GM19099 (cell line): Measurements from ENCODE around the gene SCNN1B.

Source experiments
- POLR2A ChIP-seq: IDR thresholded peaks from 3 replicates; pipeline ENCODE4 v1.6.1; 2011; ENCODE audit warnings: low read depth; ENCODE audit not compliant: insufficient read length; ENCODE audit errors: extremely low read depth

SCNN1B gene

GRCh38 chr16:23355106-23355670, 53.1 kb downstream of the SCNN1B start:
- no peak for TF ChIP-seq POLR2A

- TF ChIP-seq POLR2A = no peak
These were observed 54.8 kb downstream of the SCNN1B start for GRCh38 chr16:23356941-23357340.

- no peak for TF ChIP-seq POLR2A
These were observed 55.7 kb downstream of the SCNN1B start for GRCh38 chr16:23357761-23358290.

- TF ChIP-seq POLR2A = no peak
These were observed 57.1 kb downstream of the SCNN1B start for GRCh38 chr16:23359092-23359760.

- no peak for TF ChIP-seq POLR2A
These were observed 60.6 kb downstream of the SCNN1B start for GRCh38 chr16:23362460-23363317.

- TF ChIP-seq POLR2A = no peak
These were observed 63.6 kb downstream of the SCNN1B start for GRCh38 chr16:23365602-23366240.

- TF ChIP-seq POLR2A = no peak
These were observed 65.5 kb downstream of the SCNN1B start for GRCh38 chr16:23367564-23367963.

GRCh38 chr16:23367988-23368387, 65.9 kb downstream of the SCNN1B start:
- no peak for TF ChIP-seq POLR2A

- no peak for TF ChIP-seq POLR2A
These were observed 66.4 kb downstream of the SCNN1B start for GRCh38 chr16:23368469-23368868.

- TF ChIP-seq POLR2A = no peak
These were observed 67.3 kb downstream of the SCNN1B start for GRCh38 chr16:23369416-23369815.

- no peak for TF ChIP-seq POLR2A
These were observed 69.3 kb downstream of the SCNN1B start for GRCh38 chr16:23371368-23371767.

- no peak for TF ChIP-seq POLR2A
These were observed 71.5 kb downstream of the SCNN1B start for GRCh38 chr16:23373436-23374219.

GRCh38 chr16:23374721-23375510, 72.8 kb downstream of the SCNN1B start:
- TF ChIP-seq POLR2A = no peak

GRCh38 chr16:23375643-23376042, 73.5 kb downstream of the SCNN1B start:
- TF ChIP-seq POLR2A = no peak
